Testis (tissue), 3 donors: Measurements from ENCODE around the gene TESK1. TPM values are rescaled to one million over a fixed set of nuclear protein-coding genes. Genes with fewer than 3 reads are reported as not detected.
A peak's percentile ranks its signal among the peaks of the same experiment; 100 is the strongest.

Experiments used
- DNase-seq: peaks from one replicate; pipeline ENCODE4 v3.0.0-alpha.2; 2019
- H3K27ac ChIP-seq, 2 donors: fragments of 200-600 bp; sonication (generic); one replicate each; pipeline ENCODE4 v1.5.1; 2019
- H3K27me3 ChIP-seq: fragments of 200-600 bp; sonication (generic); one replicate; pipeline ENCODE4 v1.5.1; 2019
- H3K36me3 ChIP-seq: fragments of 200-600 bp; sonication (generic); one replicate; pipeline ENCODE4 v1.5.1; 2017; ENCODE audit warnings: low read depth; ENCODE audit errors: missing control alignments
- H3K4me1 ChIP-seq: fragments of 200-600 bp; sonication (generic); one replicate; pipeline ENCODE4 v1.5.1; 2019
- H3K4me3 ChIP-seq, 2 donors: fragments of 200-600 bp; sonication (generic); one replicate each; pipeline ENCODE4 v1.5.1; 2017 to 2019
- H3K9me3 ChIP-seq: fragments of 200-600 bp; sonication (generic); one replicate; pipeline ENCODE4 v1.5.1; 2017
- POLR2A ChIP-seq: fragments of 450-650 bp; IDR thresholded peaks from one replicate; pipeline ENCODE4 v1.6.1; 2017; ENCODE audit warnings: antibody characterized with exemption, mild to moderate bottlenecking, moderate library complexity
- WGBS, 2 donors: methylation state at CpG; one replicate each; pipeline ENCODE4 v1.1.5; 2018; 5-methylcytosine and 5-hydroxymethylcytosine counted together
- intact Hi-C: fragments of 100-400 bp; cut with DNase I; formaldehyde crosslinking; loops from one replicate; pipeline ENCODE4 v1.15.1; 2023; ENCODE audit warnings: low total_unique reads
- polyA plus RNA-seq: library from polyadenylated mRNA; stranded (reverse); fragments of 350-450 nt; fragmentation: Illumina TruSeq; extraction: RNeasy Lipid Tissue Mini Kit (QIAGEN cat#74804); gene quantifications from one replicate; pipeline ENCODE4 v1.2.3, GENCODE V29; 2014; ENCODE audit warnings: low read depth, low replicate concordance; ENCODE audit not compliant: insufficient read depth
- total RNA-seq, 2 donors: library from RNA; depleted of rRNA; stranded (reverse); fragments of >200 nt; gene quantifications; one replicate each; pipeline ENCODE4 v1.2.3, GENCODE V29; 2016
- TF ChIP-seq, protein P1 (sequence below), 3 experiments: fragments of 450-650 bp in 2 of 3; fragments of 200-600 bp in 1 of 3; sonication (generic) in 1 of 3; IDR thresholded peaks; one replicate each; pipeline ENCODE4 v1.5.1; 2016 to 2019; ENCODE audit warnings: antibody characterized with exemption in 3 of 3, mild to moderate bottlenecking in 2 of 3, moderate library complexity in 1 of 3

The TESK1 gene
- total and polyA plus RNA-seq, 3 donors from 2014 or later = 89.6 to 104 (median 92.6) TPM

DNA sequence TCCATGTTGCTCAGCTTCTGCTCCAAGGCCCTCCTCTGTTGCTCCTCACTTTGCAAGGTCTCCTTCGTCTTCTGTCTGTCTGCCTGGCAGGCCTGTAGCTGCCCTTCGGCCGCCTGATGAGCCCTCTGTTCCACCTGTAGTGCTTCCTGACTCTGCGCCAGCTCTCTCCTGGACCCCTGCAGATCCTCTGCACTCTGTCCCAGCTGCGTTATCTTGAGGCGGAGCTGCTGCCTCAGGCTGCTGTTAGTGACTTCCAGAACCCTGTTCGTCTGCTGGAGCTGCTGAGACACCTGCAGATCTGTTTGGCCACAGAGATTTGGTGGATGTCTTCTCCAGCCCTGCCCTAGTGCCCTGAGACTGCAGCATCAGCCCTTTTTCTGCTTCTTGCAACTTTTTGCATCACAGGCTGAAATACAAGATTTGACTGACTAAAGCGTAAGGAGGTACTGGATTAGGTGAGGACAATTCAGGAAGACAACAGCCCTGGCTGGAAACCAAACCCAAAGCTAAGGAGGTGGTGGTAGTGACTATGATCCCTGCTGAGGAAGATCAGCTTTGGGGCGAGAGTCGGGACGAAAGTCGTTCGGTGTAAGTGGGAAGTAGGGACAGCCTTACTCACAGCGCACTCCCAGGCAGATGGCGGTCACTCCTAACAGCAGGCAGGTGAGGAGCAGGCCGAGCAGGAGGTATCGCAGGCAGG is 11.1 kb downstream of the TESK1 start:
- 56 to 73% methylated on average over 17 of the region's 17 CpGs for WGBS, 2 donors
- H3K4me3 ChIP-seq = peak overlapping the region in 1 of 2 donors; percentile 58
- TF ChIP-seq POLR2A = no peak
- TF ChIP-seq, protein P1, sequence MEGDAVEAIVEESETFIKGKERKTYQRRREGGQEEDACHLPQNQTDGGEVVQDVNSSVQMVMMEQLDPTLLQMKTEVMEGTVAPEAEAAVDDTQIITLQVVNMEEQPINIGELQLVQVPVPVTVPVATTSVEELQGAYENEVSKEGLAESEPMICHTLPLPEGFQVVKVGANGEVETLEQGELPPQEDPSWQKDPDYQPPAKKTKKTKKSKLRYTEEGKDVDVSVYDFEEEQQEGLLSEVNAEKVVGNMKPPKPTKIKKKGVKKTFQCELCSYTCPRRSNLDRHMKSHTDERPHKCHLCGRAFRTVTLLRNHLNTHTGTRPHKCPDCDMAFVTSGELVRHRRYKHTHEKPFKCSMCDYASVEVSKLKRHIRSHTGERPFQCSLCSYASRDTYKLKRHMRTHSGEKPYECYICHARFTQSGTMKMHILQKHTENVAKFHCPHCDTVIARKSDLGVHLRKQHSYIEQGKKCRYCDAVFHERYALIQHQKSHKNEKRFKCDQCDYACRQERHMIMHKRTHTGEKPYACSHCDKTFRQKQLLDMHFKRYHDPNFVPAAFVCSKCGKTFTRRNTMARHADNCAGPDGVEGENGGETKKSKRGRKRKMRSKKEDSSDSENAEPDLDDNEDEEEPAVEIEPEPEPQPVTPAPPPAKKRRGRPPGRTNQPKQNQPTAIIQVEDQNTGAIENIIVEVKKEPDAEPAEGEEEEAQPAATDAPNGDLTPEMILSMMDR (IDR thresholded peaks at IDR 0.05) = no peak
- H3K27me3 ChIP-seq = no peaks in the 10 kb centered on the region
- H3K9me3 ChIP-seq = no peaks in the 10 kb centered on the region
- intact Hi-C loops = no loop called here
- no peak for DNase-seq
- no peaks in the 10 kb centered on the region for H3K36me3 ChIP-seq
- H3K4me1 ChIP-seq = peaks cover 8% of the 10 kb centered on the region
- no peak overlapping the region for H3K27ac ChIP-seq

DNA sequence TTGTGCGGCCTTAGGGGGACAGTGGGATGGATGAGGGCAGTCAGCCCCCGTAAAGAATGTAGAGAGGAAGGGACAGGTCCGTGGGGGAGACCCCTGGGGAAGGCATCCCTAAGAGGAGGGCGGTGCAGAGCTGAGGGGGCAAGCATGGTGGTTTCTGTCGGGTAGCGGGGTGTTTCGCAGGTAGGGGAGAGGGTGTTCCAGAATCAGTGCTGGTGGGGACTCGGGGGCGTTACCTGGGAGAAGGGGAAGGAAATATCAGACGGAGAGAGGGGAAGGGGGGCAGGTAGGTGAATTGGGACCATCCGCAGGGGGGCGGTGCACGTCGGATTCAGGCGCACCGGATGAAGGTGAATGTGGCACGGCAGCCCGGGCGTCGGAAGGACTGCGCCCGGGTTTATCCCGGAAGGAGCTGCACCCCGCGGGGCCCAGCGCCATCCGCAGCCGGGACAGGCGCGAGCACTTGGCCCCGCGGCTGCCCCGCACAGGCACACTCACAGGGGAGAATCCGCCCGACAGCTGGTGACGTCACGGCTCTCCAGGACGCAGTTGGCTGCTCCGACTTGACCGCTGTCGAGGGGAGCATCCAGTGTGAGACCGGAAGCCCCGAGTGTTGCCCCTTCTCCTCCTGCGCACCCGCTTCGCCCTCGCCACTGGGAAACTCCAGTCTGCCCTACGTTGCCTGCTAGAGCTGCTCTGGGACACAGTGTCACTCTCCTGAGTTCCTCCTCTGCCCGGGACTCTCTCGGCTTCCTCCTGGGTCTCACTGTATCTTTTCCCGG is 11.8 kb downstream of the TESK1 start:
- Histone ChIP-seq H3K9me3 (no peaks in the 10 kb centered on the region), H3K36me3 (no peaks in the 10 kb centered on the region), H3K4me1 (peaks cover 8% of the 10 kb centered on the region), H3K27me3 (no peaks in the 10 kb centered on the region), H3K4me3 (peak overlapping the region; percentile 41 to 58), H3K27ac (no peak overlapping the region)
- intact Hi-C loops = no loop called here
- no peak for TF ChIP-seq POLR2A
- TF ChIP-seq, protein P1 (IDR thresholded peaks at IDR 0.05) = no peak
- DNase-seq = peak; percentile 79
- WGBS, 2 donors = 7 to 16% methylated on average over 20 to 51 of the region's 51 CpGs

DNA sequence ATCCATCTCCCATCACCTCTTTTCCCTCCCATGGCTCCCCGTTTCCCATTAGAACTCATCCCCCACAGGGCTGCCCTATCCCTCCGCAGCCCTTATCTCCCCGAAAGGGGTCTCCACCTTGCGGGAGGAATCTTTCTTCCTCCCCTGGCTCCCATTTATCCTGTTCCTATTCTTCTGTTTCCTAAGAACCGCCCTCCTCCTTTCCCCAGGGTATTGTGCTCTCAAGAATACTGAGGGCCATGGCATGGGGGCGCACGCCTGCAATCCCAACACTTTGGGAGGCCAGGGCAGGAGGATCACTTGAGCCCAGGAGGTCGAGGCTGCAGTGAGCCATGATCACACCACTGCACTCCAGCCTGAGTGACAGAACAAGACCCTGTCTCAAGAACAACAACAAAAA is 12.5 kb downstream of the TESK1 start:
- Histone ChIP-seq H3K9me3 (no peaks in the 10 kb centered on the region), H3K27me3 (no peaks in the 10 kb centered on the region), H3K4me3 (peak overlapping the region in 1 of 2 donors; percentile 58), H3K36me3 (no peaks in the 10 kb centered on the region), H3K4me1 (peaks cover 8% of the 10 kb centered on the region), H3K27ac (no peak overlapping the region)
- WGBS, 2 donors = 45 to 47% methylated on average over 8 of the region's 8 CpGs
- intact Hi-C loops = no loop called here
- TF ChIP-seq, protein P1 (IDR thresholded peaks at IDR 0.05) = no peak
- no peak for TF ChIP-seq POLR2A
- no peak for DNase-seq

DNA sequence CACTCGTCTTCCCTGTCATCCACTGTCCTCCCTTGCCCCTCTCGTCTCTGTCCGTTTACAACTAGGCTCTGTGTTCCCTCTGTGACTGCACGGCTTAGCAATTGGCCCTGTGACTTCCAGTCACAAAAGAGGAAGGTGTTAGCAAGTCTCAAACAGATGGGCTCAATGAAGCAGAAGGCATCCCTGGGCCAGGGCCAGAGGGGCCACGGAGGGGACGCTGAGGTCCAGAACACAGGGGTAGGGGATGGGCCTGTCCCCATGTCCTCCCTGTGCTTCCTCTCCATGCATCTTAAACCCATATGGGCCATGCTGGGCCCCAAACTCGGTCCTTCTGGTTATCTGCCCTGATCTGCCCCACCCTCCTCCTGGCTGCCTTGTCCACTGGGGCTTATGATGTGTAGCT is 13.3 kb downstream of the TESK1 start, which contains the start of gene CD72:
Gene CD72 (minus strand): TSS at position 89 of the 403 bp plus-strand sequence. CDS start 110 bp downstream, outside the sequence.
- no peaks in the 10 kb centered on the region for H3K36me3 ChIP-seq
- no peaks in the 10 kb centered on the region for H3K9me3 ChIP-seq
- H3K27ac ChIP-seq = no peak within 1 kb of the TSS
- no peaks in the 10 kb centered on the region for H3K27me3 ChIP-seq
- DNase-seq = no peak
- intact Hi-C loops = no loop called here
- H3K4me1 ChIP-seq = peaks cover 8% of the 10 kb centered on the region
- WGBS, 2 donors = 82 to 86% methylated on average over 7 of the region's 7 CpGs
- H3K4me3 ChIP-seq = peak within 1 kb of the TSS; percentile 41 to 58
- no peak for TF ChIP-seq POLR2A
- TF ChIP-seq, protein P1 (IDR thresholded peaks at IDR 0.05) = no peak
